OCI-LY7 (cell line): Measurements from ENCODE around the gene TFIP11. TPM values are rescaled to one million over a fixed set of nuclear protein-coding genes. Genes with fewer than 3 reads are reported as not detected.

ENCODE experiments used
- BruUV-seq: library from RNA; stranded (reverse); fragments of 400-500 nt; replicated peaks from 2 replicates; lab custom pipeline; 2021; lab: Mats Ljungman, UMichigan
- CTCF ChIA-PET: fragments of 300-600 bp; sonication (Branson Sonifier 250); formaldehyde crosslinking; loops from one replicate; lab custom pipeline; 2022; ENCODE audit warnings: antibody characterized with exemption; ENCODE audit not compliant: unreplicated experiment; lab: Charles Lee
- POLR2A ChIA-PET: fragments of 300-600 bp; sonication (Branson Sonifier 250); formaldehyde crosslinking; loops from one replicate; lab custom pipeline; 2022; ENCODE audit warnings: antibody characterized with exemption; lab: Charles Lee
- DNase-seq: peaks from one replicate; pipeline ENCODE4 v3.0.0-alpha.2; 2015; ENCODE audit warnings: low spot score
- H2AFZ ChIP-seq: fragments of 200-600 bp; sonication (generic), shearing (Covaris generic); 2 replicates; pipeline ENCODE4 v1.6.1; 2014; ENCODE audit warnings: mild to moderate bottlenecking, antibody characterized with exemption, low read length, moderate library complexity
- H3K27ac ChIP-seq: fragments of 200-600 bp; sonication (generic); 2 replicates; pipeline ENCODE4 v1.5.1; 2014; ENCODE audit warnings: mixed run types, low read depth, mild to moderate bottlenecking, moderate library complexity, low read length, inconsistent platforms; ENCODE audit not compliant: poor library complexity, severe bottlenecking
- H3K36me3 ChIP-seq: fragments of 200-600 bp; sonication (generic); 2 replicates; pipeline ENCODE4 v1.6.1; 2014; ENCODE audit warnings: mild to moderate bottlenecking, antibody characterized with exemption, low read length, moderate library complexity, mixed read lengths; ENCODE audit not compliant: insufficient read depth
- H3K4me1 ChIP-seq: fragments of 200-600 bp; sonication (generic); 2 replicates; pipeline ENCODE4 v1.5.1; 2014; ENCODE audit warnings: mild to moderate bottlenecking, low read length; ENCODE audit not compliant: insufficient read depth, poor library complexity, severe bottlenecking
- H3K4me2 ChIP-seq: fragments of 200-600 bp; sonication (generic); 2 replicates; pipeline ENCODE4 v1.6.1; 2014; ENCODE audit warnings: mild to moderate bottlenecking, low read length
- H3K4me3 ChIP-seq: fragments of 200-600 bp; sonication (generic); 2 replicates; pipeline ENCODE4 v1.5.1; 2014; ENCODE audit warnings: mild to moderate bottlenecking, low read depth, low read length; ENCODE audit not compliant: poor library complexity, severe bottlenecking
- H3K79me2 ChIP-seq: fragments of 200-600 bp; sonication (generic); 2 replicates; pipeline ENCODE4 v1.6.1; 2016; ENCODE audit warnings: low read depth, mild to moderate bottlenecking, low read length, moderate library complexity, mixed read lengths; ENCODE audit not compliant: insufficient read depth
- H3K9me2 ChIP-seq: fragments of 200-600 bp; sonication (generic); 2 replicates; pipeline ENCODE4 v1.6.1; 2016; ENCODE audit warnings: mild to moderate bottlenecking, low read length, mixed read lengths; ENCODE audit not compliant: insufficient read depth
- H3K9me3 ChIP-seq: fragments of 200-600 bp; sonication (generic); 2 replicates; pipeline ENCODE4 v1.6.1; 2014; ENCODE audit warnings: mild to moderate bottlenecking, mixed run types, low read length, mixed read lengths
- H4K20me1 ChIP-seq: fragments of 200-600 bp; sonication (generic); 2 replicates; pipeline ENCODE4 v1.6.1; 2014; ENCODE audit warnings: mild to moderate bottlenecking, antibody characterized with exemption, low read length, moderate library complexity, mixed read lengths; ENCODE audit not compliant: insufficient read depth
- EZH2phosphoT487 ChIP-seq: fragments of 200-600 bp; sonication (generic); IDR thresholded peaks from 2 replicates; pipeline ENCODE4 v1.6.1; 2018; ENCODE audit warnings: low read depth, borderline replicate concordance, mild to moderate bottlenecking, mixed run types, antibody characterized with exemption, low read length, moderate library complexity, mixed read lengths
- intact Hi-C: fragments of 100-400 bp; cut with micrococcal nuclease; formaldehyde crosslinking; loops from one replicate; pipeline ENCODE4 v1.10.0; 2022; ENCODE audit not compliant: unreplicated experiment
- total RNA-seq, 2 experiments: library from RNA; depleted of rRNA in 1 of 2; stranded (reverse); fragments of >200 nt in 1 of 2; shearing (Covaris generic) in 1 of 2; gene quantifications; 2 replicates each; pipeline ENCODE4 v1.2.3, GENCODE V29; 2014 to 2022
- TF ChIP-seq, protein P1 (sequence below): fragments of 200-600 bp; sonication (generic); conservative IDR thresholded peaks from 2 replicates; pipeline ENCODE4 v1.5.1; 2014; ENCODE audit warnings: mild to moderate bottlenecking, antibody characterized with exemption, low read length, moderate library complexity, mixed read lengths

Gene TFIP11
- total RNA-seq, 2 experiments from 2014 or later: 45.2 to 54.5 TPM

DNA sequence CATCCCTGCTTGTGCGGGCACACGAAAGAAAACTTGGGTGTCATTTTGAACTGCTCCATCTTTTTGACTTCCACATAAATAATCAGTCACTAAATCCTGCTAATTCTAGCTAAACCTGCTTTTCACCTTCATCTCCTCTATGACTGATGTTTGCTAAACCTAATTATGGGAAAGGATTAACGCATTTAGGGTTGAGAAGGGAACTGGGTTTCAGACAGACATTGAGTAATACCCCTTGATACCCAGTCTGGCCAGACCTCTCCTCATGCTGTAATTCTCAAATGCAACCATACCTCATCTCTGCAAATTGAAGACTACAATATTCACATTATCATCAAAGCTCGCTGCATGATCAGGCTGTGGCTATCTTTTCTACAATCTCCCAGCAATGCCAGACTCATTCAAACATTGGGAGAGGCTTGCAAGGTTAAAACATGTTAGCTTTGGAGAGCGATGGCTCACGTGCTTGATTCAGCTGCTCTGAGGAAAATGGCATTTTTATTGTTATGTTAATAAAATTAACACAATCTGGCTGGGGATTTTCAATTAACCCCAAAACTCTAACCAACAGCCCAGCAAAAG is 31.1 kb downstream of the TFIP11 start:
- peak overlapping the region; percentile 1; the same call in 1 of the 2 replicates for H2AFZ ChIP-seq
- H3K27ac ChIP-seq: peak overlapping the region; percentile 95
- ChIA-PET CTCF (interaction anchor here (0.5 to 0.6 kb wide), 2 partner anchors 50 to 160 kb away, joined by 3 read pairs; no protein-coding TSS in a partner anchor), POLR2A (interaction anchor here (0.6 to 6.0 kb wide), 11 partner anchors 10 to 192 kb away, joined by 3 to 34 read pairs (median 4); partner anchors contain the start of gene TFIP11)
- peaks cover 7% of the 10 kb centered on the region; the same call in 1 of the 2 replicates for H4K20me1 ChIP-seq
- peaks cover 36% of the 10 kb centered on the region for H3K36me3 ChIP-seq
- TF ChIP-seq, protein P1, sequence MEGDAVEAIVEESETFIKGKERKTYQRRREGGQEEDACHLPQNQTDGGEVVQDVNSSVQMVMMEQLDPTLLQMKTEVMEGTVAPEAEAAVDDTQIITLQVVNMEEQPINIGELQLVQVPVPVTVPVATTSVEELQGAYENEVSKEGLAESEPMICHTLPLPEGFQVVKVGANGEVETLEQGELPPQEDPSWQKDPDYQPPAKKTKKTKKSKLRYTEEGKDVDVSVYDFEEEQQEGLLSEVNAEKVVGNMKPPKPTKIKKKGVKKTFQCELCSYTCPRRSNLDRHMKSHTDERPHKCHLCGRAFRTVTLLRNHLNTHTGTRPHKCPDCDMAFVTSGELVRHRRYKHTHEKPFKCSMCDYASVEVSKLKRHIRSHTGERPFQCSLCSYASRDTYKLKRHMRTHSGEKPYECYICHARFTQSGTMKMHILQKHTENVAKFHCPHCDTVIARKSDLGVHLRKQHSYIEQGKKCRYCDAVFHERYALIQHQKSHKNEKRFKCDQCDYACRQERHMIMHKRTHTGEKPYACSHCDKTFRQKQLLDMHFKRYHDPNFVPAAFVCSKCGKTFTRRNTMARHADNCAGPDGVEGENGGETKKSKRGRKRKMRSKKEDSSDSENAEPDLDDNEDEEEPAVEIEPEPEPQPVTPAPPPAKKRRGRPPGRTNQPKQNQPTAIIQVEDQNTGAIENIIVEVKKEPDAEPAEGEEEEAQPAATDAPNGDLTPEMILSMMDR: no peak; the same call in 1 of the 2 replicates
- no peak for TF ChIP-seq EZH2phosphoT487
- peak overlapping the region; percentile 86 for H3K4me3 ChIP-seq
- DNase-seq: no peak
- H3K4me1 ChIP-seq: peaks cover 84% of the 10 kb centered on the region
- peaks cover 94% of the 10 kb centered on the region for H3K79me2 ChIP-seq
- BruUV-seq: no TSS peak
- H3K9me2 ChIP-seq: no peaks in the 10 kb centered on the region
- no peaks in the 10 kb centered on the region for H3K9me3 ChIP-seq
- intact Hi-C loops: loop anchor here (2.0 kb wide), 1 partner anchor 192 kb away; no protein-coding TSS in a partner anchor
- H3K4me2 ChIP-seq: peak overlapping the region; percentile 85

DNA sequence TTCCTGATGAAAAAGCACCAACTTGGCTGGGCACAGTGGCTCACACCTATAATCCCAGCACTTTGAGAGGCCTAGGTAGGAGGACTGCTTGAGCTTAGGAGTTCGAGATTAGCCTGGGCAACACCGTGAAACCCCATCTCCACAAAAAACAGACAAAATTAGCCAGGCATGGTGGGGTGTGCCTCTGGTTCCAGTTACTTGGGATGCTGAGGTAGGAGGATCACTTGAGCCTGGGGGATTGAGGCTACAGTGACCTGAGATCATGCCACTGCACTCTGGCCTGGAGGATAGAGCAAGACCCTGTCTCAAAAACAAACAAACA is 31.7 kb downstream of the TFIP11 start:
- BruUV-seq: no TSS peak
- H3K9me2 ChIP-seq: no peaks in the 10 kb centered on the region
- H3K79me2 ChIP-seq: peaks cover 94% of the 10 kb centered on the region
- intact Hi-C loops: loop anchor here (2.0 kb wide), 1 partner anchor 192 kb away; no protein-coding TSS in a partner anchor
- H3K4me3 ChIP-seq: peak overlapping the region; percentile 86
- peak overlapping the region; percentile 85 for H3K4me2 ChIP-seq
- H3K27ac ChIP-seq: peak overlapping the region; percentile 95
- ChIA-PET CTCF (no interaction called here), POLR2A (interaction anchor here (1.7 to 6.0 kb wide), 4 partner anchors 54 to 193 kb away, joined by 8 to 34 read pairs (median 16); no protein-coding TSS in a partner anchor)
- no peak overlapping the region; the same call in 1 of the 2 replicates for H2AFZ ChIP-seq
- peaks cover 36% of the 10 kb centered on the region for H3K36me3 ChIP-seq
- DNase-seq: no peak
- no peaks in the 10 kb centered on the region for H3K9me3 ChIP-seq
- peaks cover 80% of the 10 kb centered on the region for H3K4me1 ChIP-seq
- peaks cover 7% of the 10 kb centered on the region; the same call in 1 of the 2 replicates for H4K20me1 ChIP-seq
- TF ChIP-seq, protein P1: no peak
- TF ChIP-seq EZH2phosphoT487: no peak
